Activated T-helper 1 cell treated with anti-CD3 and anti-CD28 coated beads, Interleukin-12 subunit alpha, Interleukin-12 subunit beta, Interleukin-2, Interleukin-4 antibody, amounts not matched to agents 30 ng/mL and 10 ng/mL and 1 ng/mL, durations not matched to agents 14 hours and 24 hours and 36 hours (primary cell): ENCODE results near the gene PRKACA. TPM values are rescaled to one million over a fixed set of nuclear protein-coding genes. Genes with fewer than 3 reads are reported as not detected.

Source experiments
- DNase-seq: peaks from one replicate; pipeline ENCODE4 v3.0.0; 2021; ENCODE audit warnings: low spot score
- H3K27ac Mint-ChIP-seq: one replicate; pipeline ENCODE4 v1.8.0; 2021; ENCODE audit warnings: mild to moderate bottlenecking, mixed read lengths
- H3K27me3 Mint-ChIP-seq: one replicate; pipeline ENCODE4 v1.8.0; 2022; ENCODE audit warnings: mild to moderate bottlenecking, moderate library complexity, mixed read lengths; ENCODE audit not compliant: insufficient read depth
- H3K36me3 Mint-ChIP-seq: one replicate; pipeline ENCODE4 v1.8.0; 2021; ENCODE audit warnings: low read depth, mixed read lengths
- H3K4me1 Mint-ChIP-seq: one replicate; pipeline ENCODE4 v1.8.0; 2021; ENCODE audit warnings: low read depth, mixed read lengths
- H3K4me3 Mint-ChIP-seq: one replicate; pipeline ENCODE4 v1.8.0; 2021; ENCODE audit warnings: mild to moderate bottlenecking, moderate library complexity, mixed read lengths
- H3K9me3 Mint-ChIP-seq: one replicate; pipeline ENCODE4 v1.8.0; 2021; ENCODE audit warnings: mixed read lengths
- intact Hi-C: fragments of 100-400 bp; cut with micrococcal nuclease; formaldehyde crosslinking; loops from one replicate; pipeline ENCODE4 v1.15.1; 2024
- total RNA-seq: library from RNA; stranded (reverse); gene quantifications from 2 replicates; pipeline ENCODE4 v1.2.3, GENCODE V29; 2022

PRKACA gene
- total RNA-seq, 1 donor from 2014 or later: 63.7 TPM

DNA sequence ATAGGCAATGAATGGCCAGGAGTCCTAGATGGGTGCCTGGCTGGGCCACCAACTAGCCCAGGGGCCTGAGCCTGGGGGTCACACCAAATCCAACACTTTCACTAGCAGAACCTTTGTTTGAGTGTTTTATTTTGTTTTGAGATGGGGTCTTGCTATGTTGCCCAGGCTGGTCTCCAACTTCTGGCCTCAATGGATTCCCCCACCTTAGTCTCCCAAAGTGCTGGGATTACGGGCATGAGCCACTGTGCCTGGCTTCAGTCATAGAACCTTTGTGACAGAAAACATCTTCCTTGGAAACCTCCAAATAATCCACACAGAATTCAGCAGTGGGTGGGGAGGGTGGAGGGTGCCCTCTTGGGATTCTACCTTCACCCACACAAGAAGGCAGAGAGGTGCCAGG lies 6.1 kb downstream of the PRKACA start:
- Mint-ChIP-seq H3K9me3 (no peaks in the 10 kb centered on the region), H3K4me1 (peaks cover 23% of the 10 kb centered on the region), H3K4me3 (no peak overlapping the region), H3K36me3 (no peaks in the 10 kb centered on the region), H3K27me3 (no peaks in the 10 kb centered on the region), H3K27ac (no peak overlapping the region)
- intact Hi-C loops: loop anchor here (10.0 kb wide), 1 partner anchor 337 kb away; the partner anchor contains the start of gene C19orf53
- no peak for DNase-seq

DNA sequence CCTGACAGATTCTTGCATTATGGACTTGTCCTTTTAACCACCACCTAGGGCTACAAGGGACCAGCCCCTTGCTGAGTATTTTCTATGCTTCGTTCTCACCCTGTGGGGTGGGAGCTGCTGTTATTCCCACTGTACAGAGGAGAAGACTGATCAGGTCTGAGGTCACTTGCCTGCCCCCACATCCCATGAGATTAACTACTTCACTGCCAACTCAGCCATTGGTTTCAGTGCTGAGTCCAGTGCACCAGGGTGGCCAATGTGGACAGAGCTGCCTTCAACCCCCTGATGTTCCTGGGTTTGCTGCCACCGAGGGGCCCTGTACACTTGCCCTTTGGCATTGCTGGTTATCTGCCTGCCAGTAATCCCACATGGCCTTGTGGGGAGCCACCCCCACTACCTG lies 6.9 kb downstream of the PRKACA start:
- Mint-ChIP-seq H3K27ac (no peak overlapping the region), H3K27me3 (no peaks in the 10 kb centered on the region), H3K4me1 (peaks cover 14% of the 10 kb centered on the region), H3K4me3 (no peak overlapping the region), H3K9me3 (no peaks in the 10 kb centered on the region), H3K36me3 (peaks cover 2% of the 10 kb centered on the region)
- intact Hi-C loops: loop anchor here (10.0 kb wide), 1 partner anchor 336 kb away; the partner anchor contains the start of gene C19orf53
- DNase-seq: no peak

DNA sequence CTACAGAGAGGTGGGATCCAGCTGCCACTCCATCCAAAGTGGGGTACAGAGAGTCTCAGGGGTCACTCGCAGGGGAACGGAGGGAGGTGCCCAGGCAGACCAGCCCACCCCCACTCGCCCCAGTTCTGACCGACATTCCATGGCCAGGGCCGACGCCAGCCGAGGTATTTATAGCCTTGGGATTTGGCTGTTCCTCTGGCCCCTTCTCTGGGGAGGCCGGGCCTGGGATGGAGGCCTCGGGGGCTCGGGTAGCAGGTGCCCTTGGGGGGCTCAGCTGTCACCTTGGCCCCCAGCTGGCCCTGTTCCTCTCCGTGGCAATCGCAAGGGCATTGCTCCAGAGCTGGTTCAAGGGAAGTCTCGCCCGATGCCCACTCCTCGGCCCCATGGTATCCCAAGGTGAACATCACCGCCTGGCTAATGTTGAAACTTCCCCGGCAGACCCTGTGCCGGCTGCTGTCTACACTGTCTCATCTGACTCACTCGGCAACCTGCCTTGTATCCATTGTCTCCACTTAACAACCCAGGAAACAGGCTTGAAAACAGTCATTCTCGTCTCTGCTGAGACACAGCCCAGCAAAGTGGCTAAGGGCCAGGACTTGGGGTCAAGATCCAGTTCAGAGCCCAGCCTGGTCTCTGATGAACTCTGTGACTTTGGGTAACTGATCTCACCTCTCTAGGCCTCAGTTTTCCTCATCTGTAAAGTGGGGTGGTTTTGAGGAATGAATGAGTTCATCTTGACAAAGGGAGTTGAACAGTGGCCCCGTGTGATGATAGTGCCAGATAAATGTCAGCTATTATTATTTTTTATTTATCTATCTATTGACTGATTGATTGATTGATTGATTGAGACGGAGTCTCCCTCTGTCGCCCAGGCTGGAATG lies 9.7 kb downstream of the PRKACA start:
- H3K27ac Mint-ChIP-seq: no peak overlapping the region
- peaks cover 3% of the 10 kb centered on the region for H3K36me3 Mint-ChIP-seq
- intact Hi-C loops: no loop called here
- DNase-seq: no peak
- no peaks in the 10 kb centered on the region for H3K27me3 Mint-ChIP-seq
- H3K9me3 Mint-ChIP-seq: no peaks in the 10 kb centered on the region
- H3K4me1 Mint-ChIP-seq: no peaks in the 10 kb centered on the region
- no peak overlapping the region for H3K4me3 Mint-ChIP-seq

DNA sequence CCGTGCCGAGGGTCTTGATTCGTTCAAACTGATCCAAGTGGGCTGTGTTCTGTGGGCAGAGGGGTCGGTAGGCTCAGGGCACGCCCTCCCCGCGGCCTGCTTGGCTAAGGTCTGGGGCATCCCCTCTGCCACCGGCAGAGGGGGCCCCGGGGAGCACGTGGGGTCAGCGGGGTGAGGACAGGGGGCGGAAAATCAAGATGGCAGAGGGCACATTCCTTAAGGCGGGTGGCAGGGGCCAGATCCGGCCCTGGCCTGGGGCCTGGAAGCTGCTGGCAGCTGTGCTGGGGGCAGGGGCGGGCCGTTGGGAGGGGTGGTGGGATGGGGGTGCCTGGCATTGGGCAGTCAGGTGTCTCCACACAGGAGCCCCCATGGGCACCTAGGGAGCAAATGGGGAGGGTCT lies 10.7 kb downstream of the PRKACA start:
- Mint-ChIP-seq H3K36me3 (peaks cover 4% of the 10 kb centered on the region), H3K4me3 (no peak overlapping the region), H3K4me1 (no peaks in the 10 kb centered on the region), H3K9me3 (no peaks in the 10 kb centered on the region), H3K27ac (no peak overlapping the region), H3K27me3 (no peaks in the 10 kb centered on the region)
- intact Hi-C loops: no loop called here
- no peak for DNase-seq

DNA sequence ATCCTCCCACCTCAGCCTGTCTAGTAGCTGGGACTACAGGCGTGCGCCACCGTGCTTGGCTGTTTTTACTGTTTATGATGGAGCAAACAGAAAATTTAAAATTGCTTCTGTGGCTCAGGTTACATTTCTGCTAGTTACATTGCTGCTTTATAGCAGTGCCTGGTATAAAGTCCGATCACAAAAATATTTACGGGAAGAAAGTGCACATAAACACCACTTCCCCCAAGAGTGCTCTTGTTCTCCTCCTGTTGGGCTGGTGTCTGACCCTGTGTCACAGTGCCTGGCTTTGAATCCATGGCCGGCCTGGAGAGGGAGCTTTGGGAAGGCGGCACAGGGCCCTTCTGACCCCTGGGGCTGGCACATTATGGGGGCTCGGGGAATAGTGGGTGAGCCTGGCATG lies 11.9 kb downstream of the PRKACA start:
- intact Hi-C loops: no loop called here
- DNase-seq: no peak
- Mint-ChIP-seq H3K4me3 (no peak overlapping the region), H3K9me3 (no peaks in the 10 kb centered on the region), H3K36me3 (peaks cover 8% of the 10 kb centered on the region), H3K27me3 (no peaks in the 10 kb centered on the region), H3K4me1 (no peaks in the 10 kb centered on the region), H3K27ac (no peak overlapping the region)

DNA sequence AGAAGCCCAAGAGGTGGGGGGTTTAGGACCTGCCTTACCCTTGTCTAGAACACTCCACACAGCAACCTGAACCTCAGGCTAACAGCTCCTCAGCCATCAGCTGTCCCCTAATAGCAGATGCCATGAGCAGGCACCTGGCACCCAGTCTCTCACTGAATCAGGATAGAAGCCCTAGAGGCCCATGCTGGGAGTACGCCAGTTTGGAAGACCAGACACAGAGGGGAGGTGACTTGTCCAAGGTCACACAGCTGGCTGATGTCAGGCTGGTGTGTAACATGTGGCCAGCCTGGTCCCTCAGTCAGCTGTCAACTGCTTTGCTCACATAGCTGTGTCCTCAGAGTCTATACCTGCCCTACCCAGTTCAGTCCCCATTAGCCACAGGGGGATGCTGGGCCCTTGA lies 14.3 kb downstream of the PRKACA start:
- Mint-ChIP-seq H3K4me1 (no peaks in the 10 kb centered on the region), H3K9me3 (no peaks in the 10 kb centered on the region), H3K27me3 (no peaks in the 10 kb centered on the region), H3K27ac (no peak overlapping the region), H3K36me3 (peaks cover 8% of the 10 kb centered on the region), H3K4me3 (no peak overlapping the region)
- intact Hi-C loops: no loop called here
- no peak for DNase-seq

DNA sequence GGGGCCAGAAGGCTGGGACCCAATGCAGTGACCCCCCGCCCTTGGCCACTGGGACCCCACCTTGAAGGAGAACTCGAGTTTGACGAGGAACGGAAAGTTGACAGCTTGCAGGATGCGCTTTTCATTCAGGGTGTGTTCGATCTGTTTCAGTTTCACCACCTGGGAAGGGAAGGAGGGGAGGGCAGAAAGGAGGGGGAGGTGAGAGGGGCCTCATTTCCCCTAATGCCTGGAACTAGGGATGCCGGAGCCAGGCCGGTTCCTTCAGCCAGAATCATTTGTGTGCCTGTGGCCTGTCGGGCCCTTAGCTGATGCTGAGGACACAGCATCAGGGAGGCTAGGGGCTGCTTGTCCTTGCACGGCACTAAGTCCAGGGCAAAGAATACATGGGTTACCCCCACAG lies 14.8 kb downstream of the PRKACA start:
- Mint-ChIP-seq H3K4me1 (no peaks in the 10 kb centered on the region), H3K36me3 (peaks cover 12% of the 10 kb centered on the region), H3K27me3 (no peaks in the 10 kb centered on the region), H3K27ac (no peak overlapping the region), H3K9me3 (no peaks in the 10 kb centered on the region), H3K4me3 (no peak overlapping the region)
- intact Hi-C loops: no loop called here
- no peak for DNase-seq

DNA sequence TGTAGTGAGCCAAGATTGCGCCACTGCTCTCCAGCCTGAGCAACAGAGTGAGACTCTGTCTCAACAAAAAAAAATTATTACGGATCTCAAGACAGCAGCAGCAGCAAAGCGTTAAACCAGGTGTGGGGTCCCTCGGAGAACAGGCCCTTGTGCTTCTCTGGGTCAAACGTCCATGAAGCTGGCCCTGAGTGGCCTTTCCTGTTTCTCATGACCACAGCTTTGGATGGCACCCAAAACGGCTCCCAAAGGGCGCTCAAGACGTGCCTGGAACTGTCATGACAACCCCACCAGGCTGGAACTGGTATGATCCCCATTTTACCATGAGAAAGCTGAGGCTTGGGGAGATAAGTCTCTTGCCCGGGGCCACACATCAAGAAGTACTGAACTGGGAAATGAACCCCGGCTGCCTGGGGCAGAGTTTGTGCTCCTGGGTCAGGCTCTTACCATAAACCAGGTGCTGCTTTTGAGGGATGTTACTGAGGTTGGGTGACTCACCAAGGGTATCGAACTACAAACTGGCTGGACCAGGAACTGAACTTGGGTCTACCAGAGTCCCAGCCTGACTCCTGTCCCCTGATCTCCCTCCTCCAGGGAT lies 15.4 kb downstream of the PRKACA start:
- no peak for DNase-seq
- Mint-ChIP-seq H3K4me1 (no peaks in the 10 kb centered on the region), H3K4me3 (no peak overlapping the region), H3K27ac (no peak overlapping the region), H3K36me3 (peaks cover 13% of the 10 kb centered on the region), H3K9me3 (no peaks in the 10 kb centered on the region), H3K27me3 (no peaks in the 10 kb centered on the region)
- intact Hi-C loops: no loop called here

DNA sequence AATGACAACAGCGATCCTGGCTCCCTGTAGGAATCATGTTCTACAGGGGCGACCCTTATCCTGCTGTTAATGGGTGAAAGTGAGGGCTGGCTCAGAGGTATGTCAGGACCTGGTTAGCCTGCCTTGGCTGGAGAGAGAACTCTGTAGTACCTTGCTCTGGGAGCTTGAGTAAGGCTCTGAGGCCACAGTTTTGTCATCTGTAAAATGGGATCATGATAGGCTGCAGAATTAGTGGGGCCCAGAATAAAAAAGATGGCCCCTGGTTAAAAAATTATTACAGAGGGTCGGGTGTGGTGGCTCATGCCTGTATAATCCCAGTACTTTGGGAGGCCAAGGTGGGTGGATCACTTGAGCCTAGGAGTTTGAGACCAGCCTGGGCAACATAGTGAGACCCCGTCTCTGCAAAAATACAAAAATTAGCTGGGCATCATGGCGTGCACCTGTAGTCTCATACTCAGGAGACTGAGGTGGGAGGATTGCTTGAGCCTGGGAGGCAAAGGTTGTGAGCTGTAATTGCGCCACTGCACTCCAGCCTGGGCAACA lies 16.5 kb downstream of the PRKACA start:
- no peak for DNase-seq

DNA sequence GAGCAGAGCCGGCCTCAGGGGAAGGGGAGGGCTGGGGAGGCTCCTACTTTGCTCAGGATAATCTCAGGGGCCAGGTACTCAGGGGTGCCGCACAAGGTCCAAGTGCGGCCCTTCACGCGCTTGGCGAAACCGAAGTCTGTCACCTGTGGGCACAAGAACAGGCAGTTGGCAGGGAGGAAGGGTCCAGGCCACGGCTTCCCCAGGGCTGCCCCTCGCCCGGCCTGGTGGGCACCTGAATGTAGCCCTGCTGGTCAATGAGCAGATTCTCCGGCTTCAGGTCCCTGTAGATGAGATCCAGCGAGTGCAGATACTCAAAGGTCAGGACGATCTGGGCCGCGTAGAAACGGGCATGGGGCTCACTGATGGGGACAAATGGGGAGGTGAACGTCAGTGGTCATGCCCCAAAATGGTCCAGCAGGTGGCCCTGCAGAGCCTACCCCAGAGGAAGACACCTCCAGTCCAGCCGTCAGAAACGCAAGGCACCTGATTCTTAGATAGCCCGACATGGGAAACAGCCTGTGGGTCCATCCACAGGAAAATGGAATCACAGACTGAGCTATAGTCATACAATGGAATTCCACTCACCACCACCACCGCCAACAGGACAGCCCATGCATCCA lies 19.9 kb downstream of the PRKACA start:
- intact Hi-C loops: no loop called here
- DNase-seq: no peak
- H3K4me3 Mint-ChIP-seq: no peak overlapping the region
- H3K27ac Mint-ChIP-seq: no peak overlapping the region
- H3K4me1 Mint-ChIP-seq: no peaks in the 10 kb centered on the region
- peaks cover 7% of the 10 kb centered on the region for H3K9me3 Mint-ChIP-seq
- no peaks in the 10 kb centered on the region for H3K27me3 Mint-ChIP-seq
- H3K36me3 Mint-ChIP-seq: peaks cover 26% of the 10 kb centered on the region

More for the DNA sequence above, 16.5 kb downstream of the PRKACA start:
- no peaks in the 10 kb centered on the region for H3K9me3 Mint-ChIP-seq
- H3K4me1 Mint-ChIP-seq: no peaks in the 10 kb centered on the region
- peaks cover 19% of the 10 kb centered on the region for H3K36me3 Mint-ChIP-seq
- intact Hi-C loops: no loop called here
- no peak overlapping the region for H3K27ac Mint-ChIP-seq
- H3K27me3 Mint-ChIP-seq: no peaks in the 10 kb centered on the region
- H3K4me3 Mint-ChIP-seq: no peak overlapping the region

DNA sequence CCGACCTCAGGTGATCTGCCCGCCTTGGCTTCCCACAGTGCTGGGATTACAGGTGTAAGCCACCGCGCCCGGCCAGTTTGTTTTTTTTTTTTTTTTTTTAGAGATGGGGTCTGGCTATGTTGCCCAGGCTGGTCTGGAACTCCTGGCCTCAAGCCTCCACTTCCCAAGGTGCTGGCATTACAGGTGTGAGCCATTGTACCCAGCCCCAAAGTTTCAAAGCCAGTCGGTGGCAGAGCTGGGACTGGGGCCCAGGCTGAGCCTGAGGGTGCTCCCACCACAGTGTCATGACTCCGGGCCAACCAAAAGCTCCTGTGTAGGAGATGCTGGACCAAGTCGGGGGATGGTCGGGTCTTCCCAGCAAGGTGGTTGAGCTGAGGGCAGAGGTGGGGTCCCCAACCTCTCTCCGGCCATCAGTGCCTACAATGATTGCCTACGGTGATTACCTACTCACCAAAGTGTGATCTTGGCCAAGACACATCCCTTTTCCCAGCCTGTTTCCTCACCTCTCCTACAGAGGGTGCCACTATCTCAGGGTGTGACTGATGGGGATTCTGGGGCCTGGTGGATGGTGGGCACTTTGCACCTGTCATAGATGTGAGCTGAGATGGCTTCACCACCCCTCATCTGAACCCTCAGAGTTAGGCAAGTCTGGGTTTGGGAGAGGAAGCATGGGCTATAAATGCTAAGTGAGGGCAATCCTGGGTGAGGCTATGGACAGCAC lies 21.1 kb downstream of the PRKACA start:
- DNase-seq: no peak
- Mint-ChIP-seq H3K36me3 (peaks cover 32% of the 10 kb centered on the region), H3K27me3 (no peaks in the 10 kb centered on the region), H3K27ac (no peak overlapping the region), H3K9me3 (peaks cover 7% of the 10 kb centered on the region), H3K4me1 (peaks cover 8% of the 10 kb centered on the region), H3K4me3 (no peak overlapping the region)
- intact Hi-C loops: no loop called here

DNA sequence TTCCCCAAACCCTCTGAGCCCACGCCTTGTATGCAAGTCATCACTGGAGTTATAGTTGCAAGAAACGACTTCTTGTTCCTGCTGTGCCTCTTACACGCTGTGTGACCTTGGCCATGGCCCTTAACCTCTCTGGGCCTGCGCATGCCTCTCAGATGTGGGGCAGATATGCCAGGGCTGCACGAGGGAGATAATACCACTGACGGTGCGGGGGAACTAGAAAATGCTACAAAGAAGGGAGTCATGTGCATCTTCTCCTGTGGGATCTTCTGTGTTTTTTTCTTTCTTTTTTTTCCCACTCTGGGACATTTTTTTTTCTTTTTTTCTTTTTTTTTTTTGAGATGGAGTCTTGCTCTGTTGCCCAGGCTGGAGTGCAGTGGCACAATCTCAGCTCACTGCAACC lies 22.7 kb downstream of the PRKACA start:
- no peak overlapping the region for H3K4me3 Mint-ChIP-seq
- no peak overlapping the region for H3K27ac Mint-ChIP-seq

More for the DNA sequence above, 22.7 kb downstream of the PRKACA start:
- no peak for DNase-seq
- H3K36me3 Mint-ChIP-seq: peaks cover 29% of the 10 kb centered on the region
- peaks cover 11% of the 10 kb centered on the region for H3K4me1 Mint-ChIP-seq
- intact Hi-C loops: no loop called here
- H3K27me3 Mint-ChIP-seq: no peaks in the 10 kb centered on the region
- peaks cover 7% of the 10 kb centered on the region for H3K9me3 Mint-ChIP-seq
